GM12892 (cell line): ENCODE measurements around the gene TRDMT1.

Experiments
- POLR2A ChIP-seq: IDR thresholded peaks from 2 replicates; pipeline ENCODE4 v1.6.1; 2011; ENCODE audit warnings: low read depth, low read length, control low read depth
- POLR2AphosphoS5 ChIP-seq: IDR thresholded peaks from 2 replicates; pipeline ENCODE4 v1.6.1; 2011; ENCODE audit warnings: low read depth, low read length, control low read depth

DNA sequence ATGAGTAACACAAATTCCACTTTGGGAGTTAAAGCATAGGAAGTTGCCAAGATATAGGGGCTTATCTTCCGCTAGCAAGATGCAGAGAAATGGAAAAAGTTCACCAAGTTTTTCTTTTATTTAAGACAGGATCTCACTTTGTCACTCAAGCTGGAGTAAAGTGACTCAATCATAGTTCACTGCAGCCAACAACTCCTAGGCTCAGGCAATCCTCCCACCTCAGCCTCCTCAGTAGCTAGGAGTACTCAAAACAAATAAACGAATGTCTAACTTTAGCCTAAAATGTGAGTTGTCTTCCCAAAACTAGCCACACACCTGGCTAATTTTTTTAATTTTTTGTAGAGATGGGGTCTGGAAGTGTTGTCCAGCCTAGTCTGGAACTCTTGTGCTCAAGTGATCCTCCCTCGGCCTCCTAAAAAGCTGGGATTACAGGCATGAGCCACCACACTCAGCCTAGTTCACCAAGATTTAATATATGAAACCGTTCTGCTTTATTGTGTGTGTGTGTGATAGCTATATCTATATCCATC lies 36.5 kb upstream of the TRDMT1 start:
- TF ChIP-seq POLR2AphosphoS5, result 0 out of 2 replicates have a peak, but pooled peaks have one; percentile 19
- peak; percentile 48; the same call in 1 of the 2 replicates for TF ChIP-seq POLR2A
